Activated T-cell treated with anti-CD3 and anti-CD28 coated beads, Interleukin-2, amount 50 U/mL, for 72 hours (primary cell): Measurements from ENCODE around the gene TTC29. TPM values are rescaled to one million over a fixed set of nuclear protein-coding genes. Genes with fewer than 3 reads are reported as not detected.

ENCODE experiments used
- ATAC-seq, 2 donors: fragments of 150-1000 bp; cut with Tn5 transposase; replicated peaks in 1 of 2; 2 replicates each; pipeline ENCODE4 v1.10.0; 2021; ENCODE audit warnings: moderate library complexity in 2 of 2, mild to moderate bottlenecking in 1 of 2
- DNase-seq, 2 donors: peaks; one replicate each; pipeline ENCODE4 v3.0.0; 2021 to 2022; ENCODE audit warnings: mixed read lengths in 1 of 2
- H3K27ac Mint-ChIP-seq: one replicate; pipeline ENCODE4 v1.8.0; 2022; ENCODE audit warnings: mild to moderate bottlenecking, moderate library complexity, mixed read lengths
- H3K27me3 Mint-ChIP-seq: one replicate; pipeline ENCODE4 v1.8.0; 2022; ENCODE audit warnings: low read depth, mixed read lengths
- H3K36me3 Mint-ChIP-seq, 2 donors: one replicate each; pipeline ENCODE4 v1.8.0; 2022; ENCODE audit warnings: mixed read lengths in 2 of 2, mild to moderate bottlenecking in 1 of 2; ENCODE audit not compliant: insufficient read depth in 2 of 2
- H3K4me1 Mint-ChIP-seq: one replicate; pipeline ENCODE4 v1.8.0; 2022; ENCODE audit warnings: low read depth, mixed read lengths
- H3K4me3 Mint-ChIP-seq, 2 donors: one replicate each; pipeline ENCODE4 v1.8.0; 2022; ENCODE audit warnings: mild to moderate bottlenecking in 2 of 2, mixed read lengths in 2 of 2, moderate library complexity in 2 of 2
- H3K9me3 Mint-ChIP-seq, 2 donors: one replicate each; pipeline ENCODE4 v1.8.0; 2022; ENCODE audit warnings: mixed read lengths in 2 of 2
- total RNA-seq, 2 donors: library from RNA; stranded (reverse); gene quantifications; one replicate each; pipeline ENCODE4 v1.2.3, GENCODE V29; 2022

Gene TTC29
- total RNA-seq, 2 donors from 2014 or later: not detected

- H3K27ac Mint-ChIP-seq: no peak overlapping the region
- H3K4me1 Mint-ChIP-seq: peaks cover 31% of the 10 kb centered on the region
- H3K36me3 Mint-ChIP-seq: no peaks in the 10 kb centered on the region
- DNase-seq (no peak), ATAC-seq (no peak)
- peaks cover 37% of the 10 kb centered on the region for H3K27me3 Mint-ChIP-seq
- H3K4me3 Mint-ChIP-seq: no peak overlapping the region
- no peaks in the 10 kb centered on the region for H3K9me3 Mint-ChIP-seq
Observed at GRCh38 chr4:146943691-146944375, 1.8 kb downstream of the TTC29 start.

- Mint-ChIP-seq H3K27me3 (peaks cover 9% of the 10 kb centered on the region), H3K4me1 (no peaks in the 10 kb centered on the region), H3K27ac (no peak overlapping the region), H3K9me3 (peaks cover 0 to 2% of the 10 kb centered on the region in 2 donors), H3K36me3 (no peaks in the 10 kb centered on the region), H3K4me3 (no peak overlapping the region)
- ATAC-seq: no peak
- DNase-seq: no peak
Observed at GRCh38 chr4:146932116-146932515, 13.5 kb downstream of the TTC29 start.

- Mint-ChIP-seq H3K4me3 (no peak overlapping the region), H3K27ac (no peak overlapping the region), H3K4me1 (no peaks in the 10 kb centered on the region), H3K9me3 (peaks cover 0 to 2% of the 10 kb centered on the region in 2 donors), H3K27me3 (peaks cover 9% of the 10 kb centered on the region), H3K36me3 (no peaks in the 10 kb centered on the region)
- ATAC-seq: no peak
- no peak for DNase-seq
Observed at GRCh38 chr4:146930673-146931072, 15.0 kb downstream of the TTC29 start.

- no peak for ATAC-seq
- H3K27me3 Mint-ChIP-seq: no peaks in the 10 kb centered on the region
- H3K36me3 Mint-ChIP-seq: no peaks in the 10 kb centered on the region
- no peak overlapping the region for H3K27ac Mint-ChIP-seq
- DNase-seq: no peak
- H3K4me1 Mint-ChIP-seq: no peaks in the 10 kb centered on the region
- H3K4me3 Mint-ChIP-seq: no peak overlapping the region
- H3K9me3 Mint-ChIP-seq: no peaks in the 10 kb centered on the region
Observed at GRCh38 chr4:146927695-146928094, 18.0 kb downstream of the TTC29 start.

GRCh38 chr4:146916479-146917076, 29.1 kb downstream of the TTC29 start:
- Mint-ChIP-seq H3K4me1 (no peaks in the 10 kb centered on the region), H3K36me3 (no peaks in the 10 kb centered on the region), H3K27me3 (peaks cover 20% of the 10 kb centered on the region), H3K9me3 (no peaks in the 10 kb centered on the region), H3K27ac (no peak overlapping the region), H3K4me3 (no peak overlapping the region)
- DNase-seq: peak; percentile 12 to 13
- ATAC-seq: no peak

DNA sequence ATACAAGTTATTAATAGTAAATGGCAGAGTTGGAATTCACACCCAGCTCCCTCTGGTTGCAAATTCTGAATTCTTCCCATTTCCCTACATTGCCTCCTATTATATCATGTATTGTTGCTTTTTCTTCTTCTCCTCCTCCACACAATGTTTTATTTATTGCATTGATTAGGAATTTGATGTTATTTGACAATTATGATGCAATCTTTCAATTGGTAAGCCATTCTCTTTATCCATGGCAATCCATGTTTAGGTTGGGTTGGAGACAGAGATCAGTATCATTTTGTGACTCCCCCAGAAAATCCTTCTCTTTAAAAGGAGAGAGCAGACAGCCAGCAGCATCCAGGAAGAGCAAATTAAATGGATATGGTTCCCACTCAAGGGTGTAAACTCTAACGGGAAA, 30.5 kb downstream of the TTC29 start:
- H3K36me3 Mint-ChIP-seq: no peaks in the 10 kb centered on the region
- no peak overlapping the region for H3K4me3 Mint-ChIP-seq
- H3K9me3 Mint-ChIP-seq: no peaks in the 10 kb centered on the region
- ATAC-seq (no peak), DNase-seq (no peak)
- H3K27me3 Mint-ChIP-seq: peaks cover 20% of the 10 kb centered on the region
- no peaks in the 10 kb centered on the region for H3K4me1 Mint-ChIP-seq
- no peak overlapping the region for H3K27ac Mint-ChIP-seq

GRCh38 chr4:146900295-146900694, 45.4 kb downstream of the TTC29 start:
- no peaks in the 10 kb centered on the region for H3K36me3 Mint-ChIP-seq
- H3K27ac Mint-ChIP-seq: no peak overlapping the region
- H3K4me3 Mint-ChIP-seq: no peak overlapping the region
- no peaks in the 10 kb centered on the region for H3K9me3 Mint-ChIP-seq
- DNase-seq: no peak
- ATAC-seq: no peak
- H3K4me1 Mint-ChIP-seq: no peaks in the 10 kb centered on the region
- peaks cover 29% of the 10 kb centered on the region for H3K27me3 Mint-ChIP-seq

GRCh38 chr4:146890301-146890700, 55.4 kb downstream of the TTC29 start:
- Mint-ChIP-seq H3K27ac (no peak overlapping the region), H3K27me3 (no peaks in the 10 kb centered on the region), H3K4me1 (no peaks in the 10 kb centered on the region), H3K4me3 (no peak overlapping the region), H3K36me3 (no peaks in the 10 kb centered on the region), H3K9me3 (no peaks in the 10 kb centered on the region)
- ATAC-seq (no peak), DNase-seq (no peak)

- H3K27me3 Mint-ChIP-seq: peaks cover 11% of the 10 kb centered on the region
- H3K9me3 Mint-ChIP-seq: no peaks in the 10 kb centered on the region
- no peaks in the 10 kb centered on the region for H3K4me1 Mint-ChIP-seq
- ATAC-seq: no peak
- no peak for DNase-seq
- no peak overlapping the region for H3K4me3 Mint-ChIP-seq
- H3K27ac Mint-ChIP-seq: no peak overlapping the region
- no peaks in the 10 kb centered on the region for H3K36me3 Mint-ChIP-seq
Observed at GRCh38 chr4:146883070-146883469, 62.6 kb downstream of the TTC29 start.

DNA sequence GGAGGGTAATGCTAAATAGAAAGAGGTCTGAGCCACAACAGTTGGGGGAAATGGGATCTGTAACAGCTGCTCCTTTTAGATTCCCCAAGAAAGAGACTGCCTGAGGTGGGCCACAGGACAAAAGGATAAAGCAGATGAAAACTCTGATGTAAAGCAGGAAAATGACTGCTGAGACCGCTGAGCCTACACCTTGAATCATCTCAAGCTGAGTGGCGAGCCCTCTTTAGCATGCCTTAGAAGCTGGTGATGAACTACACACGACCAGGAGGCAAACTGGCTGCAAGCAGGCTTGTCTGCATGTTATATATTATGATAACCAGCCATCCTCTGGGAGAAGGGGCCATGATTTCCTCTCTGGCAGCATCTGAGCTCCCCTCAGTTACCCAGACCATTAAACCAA, 88.4 kb downstream of the TTC29 start:
- Mint-ChIP-seq H3K9me3 (no peaks in the 10 kb centered on the region), H3K27ac (no peak overlapping the region), H3K27me3 (peaks cover 6% of the 10 kb centered on the region), H3K4me3 (no peak overlapping the region), H3K4me1 (no peaks in the 10 kb centered on the region), H3K36me3 (no peaks in the 10 kb centered on the region)
- DNase-seq: no peak
- no peak for ATAC-seq

DNA sequence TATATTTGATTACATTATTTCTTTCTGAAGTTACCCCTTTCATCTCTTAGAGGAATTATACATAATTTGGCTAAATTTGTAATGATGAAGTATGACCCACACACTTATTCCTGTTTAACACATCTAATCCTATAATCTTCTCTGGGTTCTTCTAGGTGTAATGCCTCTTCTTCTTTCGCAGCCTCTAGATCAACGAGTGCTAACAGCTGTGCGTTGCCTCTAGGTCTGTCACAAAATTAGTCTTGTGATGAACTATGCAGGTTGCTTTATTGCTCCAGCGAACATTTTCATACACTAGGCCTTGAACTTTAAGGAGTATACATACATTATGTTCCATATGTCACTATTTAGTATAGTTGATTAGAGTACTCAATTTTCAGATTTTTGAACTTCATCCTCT, 89.9 kb downstream of the TTC29 start:
- H3K4me1 Mint-ChIP-seq: no peaks in the 10 kb centered on the region
- peaks cover 6% of the 10 kb centered on the region for H3K27me3 Mint-ChIP-seq
- no peaks in the 10 kb centered on the region for H3K36me3 Mint-ChIP-seq
- H3K27ac Mint-ChIP-seq: no peak overlapping the region
- no peaks in the 10 kb centered on the region for H3K9me3 Mint-ChIP-seq
- H3K4me3 Mint-ChIP-seq: no peak overlapping the region
- ATAC-seq (no peak), DNase-seq (no peak)

DNA sequence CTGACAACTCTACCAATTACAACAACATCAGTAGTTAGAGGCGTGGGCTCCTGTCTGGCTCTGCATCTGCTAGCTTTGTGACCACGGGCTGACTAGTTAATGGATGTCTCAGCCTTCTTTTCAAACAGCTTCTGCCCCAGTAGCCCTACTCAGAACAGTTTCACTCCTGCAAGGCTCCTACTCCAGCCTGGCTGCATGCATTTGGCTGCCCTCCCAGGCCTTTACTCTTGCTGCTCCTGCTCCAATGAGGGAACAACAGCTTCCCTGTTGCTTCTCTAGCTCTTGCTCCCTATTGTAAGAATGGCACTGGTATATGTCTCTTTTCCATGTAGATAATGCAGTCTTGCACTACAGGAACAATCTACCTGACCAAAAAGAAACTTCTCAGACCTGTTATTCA, 93.3 kb downstream of the TTC29 start:
- Mint-ChIP-seq H3K36me3 (no peaks in the 10 kb centered on the region), H3K4me3 (no peak overlapping the region), H3K4me1 (no peaks in the 10 kb centered on the region), H3K9me3 (no peaks in the 10 kb centered on the region), H3K27me3 (peaks cover 6% of the 10 kb centered on the region), H3K27ac (no peak overlapping the region)
- DNase-seq (no peak), ATAC-seq (no peak)

- H3K4me3 Mint-ChIP-seq: no peak overlapping the region
- DNase-seq (no peak), ATAC-seq (no peak)
- H3K4me1 Mint-ChIP-seq: no peaks in the 10 kb centered on the region
- peaks cover 0 to 3% of the 10 kb centered on the region in 2 donors for H3K9me3 Mint-ChIP-seq
- H3K27ac Mint-ChIP-seq: no peak overlapping the region
- no peaks in the 10 kb centered on the region for H3K36me3 Mint-ChIP-seq
- H3K27me3 Mint-ChIP-seq: peaks cover 5% of the 10 kb centered on the region
Observed at GRCh38 chr4:146847345-146847744, 98.3 kb downstream of the TTC29 start.

- Mint-ChIP-seq H3K4me1 (no peaks in the 10 kb centered on the region), H3K36me3 (no peaks in the 10 kb centered on the region), H3K4me3 (no peak overlapping the region), H3K9me3 (peaks cover 0 to 3% of the 10 kb centered on the region in 2 donors), H3K27ac (no peak overlapping the region), H3K27me3 (peaks cover 5% of the 10 kb centered on the region)
- no peak for ATAC-seq
- DNase-seq: no peak
Observed at GRCh38 chr4:146846882-146847281, 98.8 kb downstream of the TTC29 start.
